22Rv1 (cell line): ENCODE measurements around the gene CUL4A.

ENCODE experiments used
- H3K27ac ChIP-seq: fragments of 450-650 bp; 2 replicates; pipeline ENCODE4 v1.5.1; 2017
- CTCF ChIP-seq: fragments of 450-650 bp; IDR thresholded peaks from 2 replicates; pipeline ENCODE4 v1.5.1; 2017; ENCODE audit warnings: mild to moderate bottlenecking
- ZFX ChIP-seq: fragments of 450-650 bp; IDR thresholded peaks from 2 replicates; pipeline ENCODE4 v1.6.1; 2017; ENCODE audit warnings: antibody characterized with exemption, borderline replicate concordance

The CUL4A gene

GRCh38 chr13:113267642-113268405 lies 58.4 kb downstream of the CUL4A start:
- TF ChIP-seq CTCF (no peak), ZFX (no peak)
- H3K27ac ChIP-seq, result no peak overlapping the region

- no peak for TF ChIP-seq CTCF
- no peak overlapping the region for H3K27ac ChIP-seq
These were observed 62.6 kb downstream of the CUL4A start for GRCh38 chr13:113272031-113272430.

GRCh38 chr13:113272701-113273181 lies 63.3 kb downstream of the CUL4A start:
- H3K27ac ChIP-seq, result no peak overlapping the region

GRCh38 chr13:113273321-113273720 lies 63.9 kb downstream of the CUL4A start:
- no peak for TF ChIP-seq ZFX
- no peak for TF ChIP-seq CTCF
- H3K27ac ChIP-seq, result no peak overlapping the region

More at GRCh38 chr13:113272701-113273181, 63.3 kb downstream of the CUL4A start:
- TF ChIP-seq ZFX, result no peak
- TF ChIP-seq CTCF, result no peak

GRCh38 chr13:113273851-113274590 lies 64.6 kb downstream of the CUL4A start:
- TF ChIP-seq ZFX, result no peak
- no peak overlapping the region for H3K27ac ChIP-seq

GRCh38 chr13:113274721-113275120 lies 65.3 kb downstream of the CUL4A start:
- H3K27ac ChIP-seq, result no peak overlapping the region
- TF ChIP-seq ZFX (no peak), CTCF (no peak)

- H3K27ac ChIP-seq, result no peak overlapping the region
- TF ChIP-seq ZFX, result no peak
- TF ChIP-seq CTCF, result peak; percentile 69
These were observed 66.0 kb downstream of the CUL4A start for GRCh38 chr13:113275387-113275786.
